GM23248 (cell line): ENCODE results near the gene AGRP.

Source experiments
- EZH2 ChIP-seq: fragments of 200-600 bp; sonication (generic); IDR thresholded peaks from 2 replicates; pipeline ENCODE4 v1.6.1; 2018; ENCODE audit warnings: antibody characterized with exemption, mild to moderate bottlenecking; ENCODE audit not compliant: insufficient read depth, poor library complexity, severe bottlenecking
- EZH2phosphoT487 ChIP-seq: fragments of 200-600 bp; sonication (generic); IDR thresholded peaks from 2 replicates; pipeline ENCODE4 v1.6.1; 2018; ENCODE audit warnings: antibody characterized with exemption, moderate library complexity, mild to moderate bottlenecking, low read depth; ENCODE audit not compliant: insufficient read depth

- TF ChIP-seq EZH2 (no peak), EZH2phosphoT487 (no peak)
These were observed 16.8 kb downstream of the AGRP start for GRCh38 chr16:67466581-67466980.
